Raji (cell line): ENCODE data around the gene BPIFB6.

Experiments used
- POLR2A ChIP-seq: IDR thresholded peaks from 2 replicates; pipeline ENCODE4 v1.6.1; 2011; ENCODE audit warnings: low read depth, low read length, control low read depth; ENCODE audit not compliant: insufficient read depth

The BPIFB6 gene

DNA sequence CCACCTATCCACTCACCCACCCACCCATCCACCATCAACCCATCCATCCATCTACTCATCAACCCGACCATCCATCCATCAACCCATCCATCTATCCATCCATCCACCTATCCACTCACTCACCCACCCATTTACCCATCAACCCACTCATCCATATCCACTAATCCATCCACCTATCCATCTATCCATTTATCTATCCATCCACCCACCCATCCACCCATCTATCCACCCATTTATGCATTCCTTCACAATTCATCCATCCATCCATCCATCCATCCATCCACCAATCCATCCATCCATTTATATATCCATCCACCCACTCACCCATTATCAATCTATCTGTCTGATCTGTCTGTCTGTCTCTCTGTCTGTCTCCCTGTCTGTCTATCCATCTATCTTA lies 62.1 kb downstream of the BPIFB6 start:
- TF ChIP-seq POLR2A, result no peak
